T-helper 2 cell (primary cell): Measurements from ENCODE around the gene WWTR1.

Experiments used
- DNase-seq, 5 experiments: peaks; one replicate each; pipeline versions ENCODE4 v3.0.0 to v3.0.0-alpha.2; 2012 to 2022

Gene WWTR1

GRCh38 chr3:149590691-149591441 lies 67.0 kb downstream of the WWTR1 start:
- DNase-seq: no peak

GRCh38 chr3:149589332-149589731 lies 68.5 kb downstream of the WWTR1 start:
- DNase-seq: no peak

GRCh38 chr3:149588909-149589308 lies 68.9 kb downstream of the WWTR1 start:
- no peak for DNase-seq

GRCh38 chr3:149587383-149587782 lies 70.4 kb downstream of the WWTR1 start:
- no peak for DNase-seq

DNA sequence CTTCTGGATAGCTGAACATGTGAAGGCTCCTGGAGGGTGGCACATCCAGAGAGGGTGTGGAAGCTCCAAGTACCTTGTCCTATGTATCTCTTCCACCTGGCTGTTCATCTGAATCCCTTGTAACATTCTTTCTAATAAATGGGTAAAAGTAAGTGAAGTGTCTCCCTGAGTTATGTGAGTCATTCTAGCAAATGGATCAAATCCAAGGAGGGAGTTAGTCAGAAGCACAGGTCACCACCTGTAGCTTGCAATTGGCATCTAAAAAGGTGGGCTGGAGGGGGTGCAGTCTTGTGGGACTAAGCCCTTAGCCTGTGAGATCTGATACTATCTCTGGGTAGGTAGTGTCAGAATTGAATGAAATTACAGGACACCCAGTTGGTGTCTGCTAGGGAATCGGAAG lies 71.0 kb downstream of the WWTR1 start:
- no peak for DNase-seq

GRCh38 chr3:149585401-149585726 lies 72.5 kb downstream of the WWTR1 start:
- peak in 1 of 5 experiments; percentile 71 for DNase-seq

- DNase-seq: no peak
These were observed 73.7 kb downstream of the WWTR1 start for GRCh38 chr3:149583921-149584635.

- DNase-seq: no peak
These were observed 75.4 kb downstream of the WWTR1 start for GRCh38 chr3:149582395-149582794.

DNA sequence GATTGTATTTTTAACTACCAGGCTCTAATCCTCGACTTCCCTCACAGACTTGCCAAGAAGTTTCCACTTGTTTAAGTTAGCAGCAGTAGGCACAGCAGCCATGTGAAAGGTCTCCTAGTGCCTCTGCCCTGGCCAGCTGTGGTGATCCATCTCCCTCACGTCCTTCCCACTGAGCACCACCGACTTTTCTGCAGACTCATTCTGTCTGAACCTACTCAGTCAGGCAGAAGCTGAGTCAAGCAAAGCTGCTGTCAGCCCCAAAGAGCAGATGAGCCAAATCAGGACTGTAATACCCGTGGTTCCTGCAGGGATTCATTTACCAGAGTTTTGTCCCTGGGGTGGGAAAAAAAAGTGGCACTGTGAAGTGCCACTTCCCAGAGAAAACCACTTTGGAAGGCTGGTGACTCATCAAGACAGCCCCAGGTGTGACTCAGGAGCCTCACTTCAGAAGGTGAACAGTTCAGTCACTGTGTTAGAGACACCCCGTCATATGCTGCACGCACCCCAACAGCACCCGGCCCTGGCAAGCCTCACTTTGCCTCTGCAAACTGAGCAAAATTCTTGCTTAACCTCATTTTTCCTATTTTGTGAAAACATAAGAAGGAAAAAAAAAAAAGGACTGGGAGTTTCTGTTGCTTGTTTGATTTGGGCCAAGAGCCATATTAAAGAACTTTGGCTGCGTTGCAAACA lies 76.0 kb downstream of the WWTR1 start:
- peak in 1 of 5 experiments; percentile 55 for DNase-seq

- DNase-seq: peak in 1 of 5 experiments; percentile 71
These were observed 76.6 kb downstream of the WWTR1 start for GRCh38 chr3:149581248-149581647.

- peak in 1 of 5 experiments; percentile 92 for DNase-seq
These were observed 77.8 kb downstream of the WWTR1 start for GRCh38 chr3:149579838-149580542.

DNA sequence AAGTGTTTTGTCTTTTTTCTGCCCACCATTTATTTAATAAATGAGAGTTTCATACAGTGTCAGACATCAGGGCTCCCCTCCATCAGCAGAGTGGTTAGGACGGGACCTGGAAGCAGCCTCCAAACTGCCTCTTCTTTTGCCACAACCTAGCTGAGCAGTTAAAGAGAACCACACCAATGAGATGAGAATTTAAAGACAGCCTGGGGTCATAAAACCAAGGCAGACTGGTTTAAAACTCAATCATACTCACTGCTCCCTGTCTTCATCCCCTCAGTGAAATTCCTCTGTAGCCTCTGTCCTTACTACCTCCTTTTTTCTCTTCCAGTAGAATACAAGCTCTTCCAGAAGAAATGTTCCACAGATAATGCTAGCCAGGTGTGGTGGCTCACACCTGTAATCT lies 78.7 kb downstream of the WWTR1 start:
- peak in 1 of 5 experiments; percentile 34 for DNase-seq

GRCh38 chr3:149577801-149578200 lies 80.0 kb downstream of the WWTR1 start:
- no peak for DNase-seq

- DNase-seq: peak in 1 of 5 experiments; percentile 63
These were observed 81.8 kb downstream of the WWTR1 start for GRCh38 chr3:149575961-149576564.

DNA sequence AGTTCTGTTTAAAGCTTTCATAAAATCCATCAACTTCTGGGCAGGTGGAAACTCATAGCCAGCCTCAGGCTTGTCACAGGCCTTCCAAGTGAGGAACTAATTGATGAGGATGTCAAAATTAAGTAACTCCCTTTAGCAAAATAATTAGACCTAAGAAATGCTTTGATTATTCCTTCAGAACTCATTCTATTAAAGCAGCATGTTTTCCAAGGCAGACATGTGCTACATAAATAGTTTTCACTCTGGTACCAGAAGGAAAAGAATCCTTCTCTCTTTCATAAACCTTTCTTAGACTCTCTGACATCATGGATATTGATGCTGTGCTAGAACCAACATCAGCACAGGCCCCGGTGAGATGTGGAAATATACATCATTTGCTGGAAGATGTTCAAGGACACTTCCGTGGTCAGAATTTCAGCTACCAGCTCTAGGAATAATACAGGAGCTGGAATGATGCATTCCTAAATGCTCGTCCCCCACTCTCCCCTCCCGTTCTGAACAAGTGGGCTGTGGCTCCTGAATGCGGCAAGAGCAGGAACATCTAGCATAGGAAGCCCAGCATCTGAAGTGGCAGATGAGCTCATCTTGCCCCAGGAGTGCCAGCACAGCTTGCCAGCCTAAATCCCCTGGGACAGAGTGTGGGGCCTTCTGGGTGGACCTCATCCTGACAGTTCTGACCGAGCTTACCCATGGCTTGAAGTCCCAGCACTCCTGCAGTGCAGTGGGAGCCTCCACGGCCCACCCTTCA lies 82.4 kb downstream of the WWTR1 start:
- peak in 1 of 5 experiments; percentile 27 for DNase-seq

GRCh38 chr3:149572796-149573414 lies 84.9 kb downstream of the WWTR1 start:
- DNase-seq: no peak

- DNase-seq: peak in 1 of 5 experiments; percentile 53
These were observed 86.4 kb downstream of the WWTR1 start for GRCh38 chr3:149571381-149571780.

GRCh38 chr3:149570016-149570415 lies 87.8 kb downstream of the WWTR1 start:
- no peak for DNase-seq

GRCh38 chr3:149567381-149567780 lies 90.4 kb downstream of the WWTR1 start:
- no peak for DNase-seq

DNA sequence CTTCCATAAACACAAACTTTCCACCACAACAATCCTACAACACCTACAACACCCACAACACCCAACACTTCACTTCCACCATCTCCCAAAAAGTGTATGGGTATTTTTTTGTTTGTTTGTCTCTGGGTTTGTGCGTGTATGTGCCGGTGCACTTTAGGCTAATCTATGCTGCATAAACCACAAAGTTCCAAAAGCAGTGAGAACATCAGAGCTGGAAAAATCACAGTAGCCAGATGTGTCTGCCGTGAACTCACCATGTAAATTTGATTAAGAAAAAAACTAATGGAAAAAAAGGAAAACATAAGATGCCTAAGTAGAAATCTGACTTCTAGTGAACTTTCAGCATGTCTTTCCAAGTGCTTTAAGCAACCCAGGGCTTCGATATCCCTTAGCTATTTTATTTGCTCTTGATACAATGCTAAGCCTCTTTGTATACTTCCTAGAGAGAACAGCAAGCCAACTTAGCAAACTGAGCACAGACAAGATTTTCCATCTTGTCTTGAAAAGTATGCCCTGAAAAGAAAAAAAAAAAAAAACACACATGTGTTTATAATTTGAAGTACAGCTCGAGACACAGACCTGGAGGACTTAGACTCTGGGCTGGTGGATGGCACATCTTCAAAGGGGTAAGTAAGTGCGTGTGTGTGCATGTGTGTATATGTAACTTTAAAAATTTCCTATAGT lies 91.4 kb downstream of the WWTR1 start:
- DNase-seq: no peak

GRCh38 chr3:149564079-149564478 lies 93.7 kb downstream of the WWTR1 start:
- no peak for DNase-seq
